Chondrocyte (in vitro differentiated cells): ENCODE measurements around the gene DSCAML1. TPM values are rescaled to one million over a fixed set of nuclear protein-coding genes. Genes with fewer than 3 reads are reported as not detected.

Experiments
- DNase-seq: peaks from one replicate; pipeline ENCODE4 v3.0.0; 2021; ENCODE audit warnings: mixed read lengths, low spot score
- H3K27ac Mint-ChIP-seq: one replicate; pipeline ENCODE4 v1.8.0; 2021; ENCODE audit warnings: mild to moderate bottlenecking, moderate library complexity, mixed read lengths; ENCODE audit not compliant: unreplicated experiment
- H3K27me3 Mint-ChIP-seq: 2 replicates; pipeline ENCODE4 v1.8.0; 2021; ENCODE audit warnings: low read depth, mixed read lengths
- H3K36me3 Mint-ChIP-seq: 2 replicates; pipeline ENCODE4 v1.8.0; 2021; ENCODE audit warnings: low read depth, mixed read lengths
- H3K4me1 Mint-ChIP-seq: 2 replicates; pipeline ENCODE4 v1.8.0; 2021; ENCODE audit warnings: low read depth, mild to moderate bottlenecking, mixed read lengths
- H3K4me3 Mint-ChIP-seq: one replicate; pipeline ENCODE4 v1.8.0; 2021; ENCODE audit warnings: mild to moderate bottlenecking, moderate library complexity, mixed read lengths; ENCODE audit not compliant: unreplicated experiment
- H3K9me3 Mint-ChIP-seq: 2 replicates; pipeline ENCODE4 v1.8.0; 2021; ENCODE audit warnings: low read depth, mixed read lengths
- CTCF ChIP-seq: fragments of 200-600 bp; sonication (generic); IDR thresholded peaks from 2 replicates; pipeline ENCODE4 v1.5.0; 2021; ENCODE audit warnings: antibody characterized with exemption, mild to moderate bottlenecking, moderate library complexity
- total RNA-seq: library from RNA; stranded (reverse); gene quantifications from 3 replicates; pipeline ENCODE4 v1.2.1, GENCODE V29; 2021

The DSCAML1 gene
- total RNA-seq, 1 donor from 2014 or later, result not detected

GRCh38 chr11:117551761-117552343 lies 245.2 kb downstream of the DSCAML1 start:
- TF ChIP-seq CTCF, result no peak
- DNase-seq, result peak; percentile 57
- H3K9me3 Mint-ChIP-seq, result no peaks in the 10 kb centered on the region
- H3K36me3 Mint-ChIP-seq, result no peaks in the 10 kb centered on the region
- no peaks in the 10 kb centered on the region for H3K4me1 Mint-ChIP-seq
- no peak overlapping the region for H3K4me3 Mint-ChIP-seq
- H3K27me3 Mint-ChIP-seq, result peaks cover 42% of the 10 kb centered on the region
- H3K27ac Mint-ChIP-seq, result no peak overlapping the region

- Mint-ChIP-seq H3K4me1 (no peaks in the 10 kb centered on the region), H3K9me3 (no peaks in the 10 kb centered on the region), H3K27ac (no peak overlapping the region), H3K27me3 (peaks cover 34% of the 10 kb centered on the region), H3K36me3 (no peaks in the 10 kb centered on the region), H3K4me3 (no peak overlapping the region)
- no peak for DNase-seq
- no peak for TF ChIP-seq CTCF
Observed at GRCh38 chr11:117550466-117550865, 246.6 kb downstream of the DSCAML1 start.

GRCh38 chr11:117549417-117549816 lies 247.6 kb downstream of the DSCAML1 start:
- Mint-ChIP-seq H3K4me3 (no peak overlapping the region), H3K27ac (no peak overlapping the region), H3K36me3 (no peaks in the 10 kb centered on the region), H3K27me3 (peaks cover 33% of the 10 kb centered on the region), H3K9me3 (no peaks in the 10 kb centered on the region), H3K4me1 (no peaks in the 10 kb centered on the region)
- no peak for TF ChIP-seq CTCF
- no peak for DNase-seq

- no peak for TF ChIP-seq CTCF
- no peaks in the 10 kb centered on the region for H3K9me3 Mint-ChIP-seq
- no peaks in the 10 kb centered on the region for H3K36me3 Mint-ChIP-seq
- H3K4me3 Mint-ChIP-seq, result no peak overlapping the region
- H3K27ac Mint-ChIP-seq, result no peak overlapping the region
- DNase-seq, result no peak
- H3K4me1 Mint-ChIP-seq, result no peaks in the 10 kb centered on the region
- H3K27me3 Mint-ChIP-seq, result peaks cover 33% of the 10 kb centered on the region
Observed at GRCh38 chr11:117548876-117549275, 248.1 kb downstream of the DSCAML1 start.

GRCh38 chr11:117547946-117548345 lies 249.1 kb downstream of the DSCAML1 start:
- no peak for TF ChIP-seq CTCF
- H3K4me1 Mint-ChIP-seq, result no peaks in the 10 kb centered on the region
- H3K27ac Mint-ChIP-seq, result no peak overlapping the region
- H3K9me3 Mint-ChIP-seq, result no peaks in the 10 kb centered on the region
- no peak for DNase-seq
- H3K4me3 Mint-ChIP-seq, result no peak overlapping the region
- H3K36me3 Mint-ChIP-seq, result no peaks in the 10 kb centered on the region
- peaks cover 41% of the 10 kb centered on the region for H3K27me3 Mint-ChIP-seq
